H1 (cell line): ENCODE measurements around the gene LLGL2. TPM values are rescaled to one million over a fixed set of nuclear protein-coding genes. Genes with fewer than 3 reads are reported as not detected.

Experiments
- CTCF ChIA-PET: fragments of 300-600 bp; sonication (Branson Sonifier 250); formaldehyde crosslinking; loops from one replicate; lab custom pipeline; 2021; ENCODE audit not compliant: partially characterized antibody; lab: Charles Lee
- POLR2A ChIA-PET: fragments of 300-600 bp; sonication (Branson Sonifier 250); formaldehyde crosslinking; loops from one replicate; lab custom pipeline; 2021; ENCODE audit warnings: inconsistent platforms; ENCODE audit not compliant: partially characterized antibody; lab: Charles Lee
- DNase-seq, 2 experiments: peaks; one replicate each; pipeline versions ENCODE4 v3.0.0 to v3.0.0-alpha.2; 2010 to 2022; ENCODE audit warnings: low spot score in 2 of 2, low read depth in 1 of 2, mixed read lengths in 1 of 2
- FAIRE-seq: peaks from 2 replicates; lab custom pipeline; 2011; peaks lifted over from hg19 to GRCh38; lab: Jason Lieb, UNC
- H2AFZ ChIP-seq: 2 replicates; pipeline ENCODE4 v1.8.1; 2012; ENCODE audit warnings: low read length, inconsistent platforms
- H2AK5ac ChIP-seq: 2 replicates; pipeline ENCODE4 v1.6.1; 2013; ENCODE audit warnings: low read depth, low read length
- H2BK120ac ChIP-seq: replicated peaks from 2 replicates; pipeline ENCODE3; 2013; ENCODE audit warnings: low read depth, low read length, inconsistent platforms
- H2BK12ac ChIP-seq: 2 replicates; pipeline ENCODE4 v1.6.1; 2013; ENCODE audit warnings: low read depth, low read length
- H2BK15ac ChIP-seq: 2 replicates; pipeline ENCODE4 v1.6.1; 2013; ENCODE audit warnings: low read length
- H2BK20ac ChIP-seq: 2 replicates; pipeline ENCODE4 v1.6.1; 2013; ENCODE audit warnings: low read length
- H2BK5ac ChIP-seq: 2 replicates; pipeline ENCODE4 v1.6.1; 2013; ENCODE audit warnings: low read depth, low read length
- H3K14ac ChIP-seq: 2 replicates; pipeline ENCODE4 v1.6.1; 2013; ENCODE audit warnings: inconsistent platforms; ENCODE audit not compliant: insufficient read length
- H3K18ac ChIP-seq: 2 replicates; pipeline ENCODE4 v1.6.1; 2013; ENCODE audit warnings: low read length; ENCODE audit errors: extremely low read depth
- H3K23ac ChIP-seq: 2 replicates; pipeline ENCODE4 v1.6.1; 2013; ENCODE audit warnings: inconsistent platforms; ENCODE audit not compliant: insufficient read length
- H3K23me2 ChIP-seq: 2 replicates; pipeline ENCODE4 v1.6.1; 2013; ENCODE audit warnings: low read depth, low read length
- H3K27ac ChIP-seq: 2 replicates; pipeline ENCODE4 v1.6.1; 2011; ENCODE audit warnings: low read depth, low read length, inconsistent platforms
- H3K27me3 ChIP-seq, 4 experiments: replicated peaks in 1 of 4; 1 replicate in 1 of 4; 2 replicates in 3 of 4; pipeline versions ENCODE4 v1.6.1 to v1.8.1; 2011 to 2013; ENCODE audit warnings: low read length in 3 of 4, mild to moderate bottlenecking in 3 of 4, inconsistent platforms in 2 of 4, mixed read lengths in 2 of 4, moderate library complexity in 1 of 4; ENCODE audit not compliant: control insufficient read depth in 3 of 4, insufficient read depth in 3 of 4; ENCODE audit errors: extremely low read depth in 1 of 4
- H3K36me3 ChIP-seq, 4 experiments: 2 replicates each; pipeline versions ENCODE4 v1.6.1 to v1.8.1; 2011 to 2013; ENCODE audit warnings: mild to moderate bottlenecking in 4 of 4, low read length in 3 of 4, moderate library complexity in 2 of 4, control low read depth in 1 of 4, inconsistent platforms in 1 of 4; ENCODE audit not compliant: insufficient read depth in 4 of 4, control insufficient read depth in 2 of 4
- H3K4ac ChIP-seq: replicated peaks from 2 replicates; pipeline ENCODE3; 2013; ENCODE audit warnings: low read length, low read depth, mixed read lengths, inconsistent platforms; ENCODE audit not compliant: insufficient read length
- H3K4me1 ChIP-seq, 4 experiments: replicated peaks in 1 of 4; 1 replicate in 1 of 4; 2 replicates in 3 of 4; pipeline versions ENCODE4 v1.6.1 to v1.8.1; 2011 to 2013; ENCODE audit warnings: low read length in 3 of 4, inconsistent platforms in 2 of 4, mixed read lengths in 1 of 4; ENCODE audit not compliant: insufficient read depth in 4 of 4, control insufficient read depth in 3 of 4
- H3K4me2 ChIP-seq, 2 experiments: 2 replicates each; pipeline versions ENCODE4 v1.6.1 to v1.8.1; 2011 to 2013; ENCODE audit warnings: low read depth in 2 of 2, low read length in 2 of 2, control low read depth in 1 of 2, inconsistent platforms in 1 of 2, mild to moderate bottlenecking in 1 of 2; ENCODE audit not compliant: insufficient read depth in 1 of 2
- H3K4me3 ChIP-seq, 4 experiments: fragments of 200-600, 300-600 bp in 1 of 4; sonication (generic), shearing (Covaris generic), sonication (Bioruptor Twin) in 1 of 4; 2 replicates each; pipeline versions ENCODE4 v1.5.1 to v1.8.1; 2011 to 2016; ENCODE audit warnings: low read length in 4 of 4, low read depth in 3 of 4, control low read depth in 2 of 4, inconsistent platforms in 2 of 4, mild to moderate bottlenecking in 2 of 4, mixed read lengths in 1 of 4, moderate library complexity in 1 of 4; ENCODE audit not compliant: insufficient read depth in 2 of 4; ENCODE audit errors: extremely low read depth in 1 of 4
- H3K56ac ChIP-seq: replicated peaks from 2 replicates; pipeline ENCODE3; 2013; ENCODE audit warnings: low read depth, mild to moderate bottlenecking, mixed read lengths, low read length, inconsistent platforms; ENCODE audit not compliant: insufficient read length
- H3K79me1 ChIP-seq: 2 replicates; pipeline ENCODE4 v1.6.1; 2013; ENCODE audit warnings: low read depth, low read length, control low read depth
- H3K79me2 ChIP-seq, 2 experiments: 2 replicates each; pipeline versions ENCODE4 v1.6.1 to v1.8.1; 2012 to 2013; ENCODE audit warnings: low read length in 2 of 2, mild to moderate bottlenecking in 2 of 2, inconsistent platforms in 1 of 2; ENCODE audit not compliant: insufficient read depth in 2 of 2, control insufficient read depth in 1 of 2
- H3K9ac ChIP-seq, 4 experiments: replicated peaks in 1 of 4; 1 replicate in 1 of 4; 2 replicates in 3 of 4; pipeline versions ENCODE4 v1.6.1 to v1.8.1; 2011 to 2013; ENCODE audit warnings: low read depth in 3 of 4, low read length in 3 of 4, control low read depth in 2 of 4, mild to moderate bottlenecking in 2 of 4, moderate library complexity in 2 of 4, inconsistent platforms in 1 of 4; ENCODE audit errors: extremely low read depth in 1 of 4
- H3K9me3 ChIP-seq, 2 experiments: 2 replicates each; pipeline versions ENCODE4 v1.6.1 to v1.8.1; 2012 to 2013; ENCODE audit warnings: mild to moderate bottlenecking in 2 of 2, moderate library complexity in 2 of 2, control low read depth in 1 of 2, inconsistent platforms in 1 of 2, low read depth in 1 of 2, low read length in 1 of 2, mixed read lengths in 1 of 2; ENCODE audit not compliant: insufficient read depth in 2 of 2
- H4K20me1 ChIP-seq, 2 experiments: replicated peaks in 1 of 2; 2 replicates each; pipeline versions ENCODE3 to v1.8.1; 2011 to 2013; ENCODE audit warnings: inconsistent platforms in 2 of 2, low read length in 2 of 2, mild to moderate bottlenecking in 1 of 2; ENCODE audit not compliant: insufficient read depth in 2 of 2, control insufficient read depth in 1 of 2
- H4K5ac ChIP-seq: 2 replicates; pipeline ENCODE4 v1.6.1; 2013; ENCODE audit warnings: low read length, low read depth, mixed read lengths, inconsistent platforms; ENCODE audit not compliant: insufficient read length
- H4K8ac ChIP-seq: 2 replicates; pipeline ENCODE4 v1.8.0; 2013; ENCODE audit warnings: mild to moderate bottlenecking, moderate library complexity, low read length, inconsistent platforms; ENCODE audit not compliant: insufficient read depth; ENCODE audit errors: extremely low read depth
- H4K91ac ChIP-seq: replicated peaks from 2 replicates; pipeline ENCODE3; 2013; ENCODE audit warnings: low read length, mixed read lengths, inconsistent platforms; ENCODE audit not compliant: insufficient read length
- BRCA1 ChIP-seq: IDR thresholded peaks from 2 replicates; pipeline ENCODE4 v1.6.1; 2012; ENCODE audit warnings: low read depth, low read length, improper control_type of control experiment
- CHD2 ChIP-seq: IDR thresholded peaks from 2 replicates; pipeline ENCODE4 v1.6.1; 2012; ENCODE audit warnings: low read length, improper control_type of control experiment
- MAFK ChIP-seq: IDR thresholded peaks from 2 replicates; pipeline ENCODE4 v1.6.1; 2012; ENCODE audit warnings: low read depth, mild to moderate bottlenecking, improper control_type of control experiment, low read length
- RAD21 ChIP-seq, 2 experiments: IDR thresholded peaks in 1 of 2; conservative IDR thresholded peaks in 1 of 2; 2 replicates each; pipeline ENCODE4 v1.6.1; 2011; ENCODE audit warnings: low read depth in 2 of 2, low read length in 2 of 2, improper control_type of control experiment in 1 of 2, inconsistent platforms in 1 of 2, mild to moderate bottlenecking in 1 of 2, moderate library complexity in 1 of 2
- SUZ12 ChIP-seq: fragments of 200-600 bp; sonication (generic); IDR thresholded peaks from 2 replicates; pipeline ENCODE4 v1.6.1; 2012; ENCODE audit warnings: mild to moderate bottlenecking, inconsistent platforms, low read length, moderate library complexity, mixed read lengths
- TCF12 ChIP-seq: IDR thresholded peaks from 2 replicates; pipeline ENCODE4 v1.6.1; 2011; ENCODE audit warnings: low read depth, mild to moderate bottlenecking, low read length
- ZNF274 ChIP-seq: IDR thresholded peaks from 2 replicates; pipeline ENCODE4 v1.7.0; 2012; ENCODE audit warnings: low read length, borderline replicate concordance; ENCODE audit errors: extremely low read depth
- WGBS, 2 experiments: shearing (Covaris generic) in 1 of 2; methylation state at CpG; one replicate each; pipeline versions ENCODE4 v1.1.6 to v1.1.7; 2013 to 2015; ENCODE audit warnings: low lambda C conversion rate in 2 of 2, mixed read lengths in 2 of 2, inconsistent platforms in 1 of 2, low coverage in 1 of 2, missing lambda C conversion rate in 1 of 2; ENCODE audit not compliant: insufficient replicate concordance in 2 of 2, insufficient coverage in 1 of 2, insufficient read length in 1 of 2; ENCODE audit errors: extremely low coverage in 1 of 2, missing lambda C conversion rate in 1 of 2; 5-methylcytosine and 5-hydroxymethylcytosine counted together
- polyA plus RNA-seq, 7 experiments: library from polyadenylated mRNA; depleted of rRNA in 3 of 7; stranded (reverse) in 5 of 7; unstranded in 2 of 7; fragments of >200 nt in 5 of 7; fragments of 200-250 nt in 2 of 7; gene quantifications; 1 replicate in 5 of 7; 2 replicates in 1 of 7; 4 replicates in 1 of 7; pipeline versions ENCODE4 v1.2.1 to v1.2.3, GENCODE V29; 2011 to 2013; ENCODE audit warnings: missing spikeins in 2 of 7, mixed read lengths in 2 of 7
- total RNA-seq: library from RNA; stranded (reverse); fragmentation: NEBNext Ultra II Directional; extraction: Animal tissue kit (Norgen Biotek cat#: 25700); gene quantifications from 2 replicates; pipeline ENCODE4 v1.2.1, GENCODE V29; 2021

The LLGL2 gene
- total and polyA plus RNA-seq, 2 of the 8 experiments (the other 6 are each of a cell fraction or from before 2014, with no cell fraction given), result 64.5 to 77.1 TPM

DNA sequence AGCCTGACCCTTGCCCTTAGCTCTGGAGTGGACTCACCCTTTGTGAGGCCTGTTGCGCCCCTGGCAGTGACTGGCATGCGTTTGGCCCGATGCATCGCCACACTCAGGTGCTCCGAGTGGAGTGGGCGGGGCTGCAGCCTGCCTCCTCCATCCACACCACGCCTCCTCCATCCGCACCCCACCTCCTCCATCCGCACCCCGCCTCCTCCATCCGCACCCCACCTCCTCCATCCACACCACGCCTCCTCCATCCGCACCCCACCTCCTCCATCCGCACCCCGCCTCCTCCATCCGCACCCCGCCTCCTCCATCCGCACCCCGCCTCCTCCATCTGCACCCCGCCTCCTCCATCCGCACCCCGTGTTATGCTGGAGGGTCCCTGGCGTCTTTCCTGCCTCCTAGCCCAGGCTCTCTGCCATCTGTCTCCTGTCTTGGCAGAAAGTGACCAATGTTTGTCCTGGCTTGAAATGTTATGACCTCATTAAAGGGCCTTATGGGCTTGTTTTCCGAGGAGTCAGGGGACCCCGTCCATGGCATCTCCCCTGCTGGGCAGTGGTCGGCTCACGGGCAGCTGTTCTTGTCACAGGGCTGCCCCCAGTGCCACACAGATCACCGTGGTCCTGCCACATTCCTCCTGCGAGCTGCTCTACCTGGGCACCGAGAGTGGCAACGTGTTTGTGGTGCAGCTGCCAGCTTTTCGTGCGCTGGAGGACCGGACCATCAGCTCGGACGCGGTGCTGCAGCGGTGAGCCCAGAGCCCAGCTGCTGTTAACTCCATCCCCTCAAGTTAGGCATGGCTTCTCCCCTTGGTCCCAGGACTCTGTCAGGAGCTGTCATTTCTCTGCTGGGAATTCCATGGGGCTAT is 33.4 kb downstream of the LLGL2 start:
- Histone ChIP-seq H2BK120ac (no peak overlapping the region), H4K20me1 (peaks cover 0 to 7% of the 10 kb centered on the region in 2 experiments), H3K14ac (no peak overlapping the region), H4K5ac (no peak overlapping the region), H3K27me3 (no peaks in the 10 kb centered on the region), H3K23me2 (no peaks in the 10 kb centered on the region), H3K79me1 (no peaks in the 10 kb centered on the region), H3K4me2 (0 out of 4 replicates have a peak overlapping the region, but pooled peaks of 1 of the 2 experiments have one; percentile 10), H2BK5ac (no peak overlapping the region), H2BK12ac (0 out of 2 replicates have a peak overlapping the region, but pooled peaks have one; percentile 27), H2BK15ac (no peak overlapping the region), H3K4me1 (peaks cover 0 to 17% (median 5%) of the 10 kb centered on the region in 4 experiments; a peak in 4 of 7 replicates), H4K8ac (peak overlapping the region; percentile 51; the same call in 1 of the 2 replicates), H3K56ac (no peak overlapping the region), H3K79me2 (no peaks in the 10 kb centered on the region), H4K91ac (no peak overlapping the region), H3K4me3 (no peak overlapping the region), H3K4ac (peak overlapping the region; percentile 78), H3K27ac (no peak overlapping the region), H2BK20ac (no peak overlapping the region), H3K23ac (no peak overlapping the region), H3K36me3 (peaks cover 3 to 9% (median 8%) of the 10 kb centered on the region in 4 experiments), H2AFZ (no peak overlapping the region), H3K18ac (no peak overlapping the region), H2AK5ac (no peak overlapping the region), H3K9me3 (no peaks in the 10 kb centered on the region), H3K9ac (no peak overlapping the region)
- CTCF ChIA-PET, result interaction anchor here (0.7 to 1.7 kb wide), 12 partner anchors 10 to 97 kb away, joined by 3 to 6 read pairs (median 3); no protein-coding TSS in a partner anchor
- DNase-seq (no peak), FAIRE-seq (no peak)
- TF ChIP-seq BRCA1 (no peak), ZNF274 (no peak), RAD21 (IDR thresholded peaks at IDR 0.05 in 1 of 2, conservative IDR thresholded peaks at IDR 0.05 in 1 of 2; ENCODE audit: low read depth in 2 of 2, low read length in 2 of 2) (no peak), SUZ12 (no peak), CHD2 (no peak), MAFK (no peak), TCF12 (no peak)
- 92% methylated on average over 25 of the region's 38 CpGs; no CpG with 5 or more reads in 1 of the 2 experiments for WGBS, 2 experiments
- POLR2A ChIA-PET, result interaction anchor here (0.7 to 1.5 kb wide), 4 partner anchors 16 to 221 kb away, joined by 3 to 4 read pairs (median 3); partner anchors contain the start of genes LLGL2 and TSEN54
